ENCODE results near the gene ATOSA. TPM values are rescaled to one million over a fixed set of nuclear protein-coding genes. Genes with fewer than 3 reads are reported as not detected.

ATOSA gene
- total RNA-seq, 1 experiment from 2014 or later: 5.8 TPM

GRCh38 chr15:52657338-52657737, 21.9 kb downstream of the ATOSA start:
- Histone ChIP-seq H3K14ac (ENCODE audit: insufficient read depth, low read length) (no peak overlapping the region), H3K79me1 (ENCODE audit: insufficient read depth, low read depth, low read length, poor library complexity, severe bottlenecking) (no peaks in the 10 kb centered on the region), H2BK5ac (ENCODE audit: insufficient read length, low read length) (no peak overlapping the region), H3K4me1 (ENCODE audit: insufficient read depth, low read length) (no peaks in the 10 kb centered on the region), H2BK15ac (ENCODE audit: low read depth, low read length) (no peak overlapping the region), H2AK5ac (ENCODE audit: insufficient read length, low read length) (no peak overlapping the region), H3K27me3 (ENCODE audit: insufficient read depth, low read length) (no peaks in the 10 kb centered on the region), H4K91ac (ENCODE audit: insufficient read length, low read depth, low read length) (no peak overlapping the region), H3K79me2 (ENCODE audit: insufficient read depth, low read length) (no peaks in the 10 kb centered on the region), H3K56ac (ENCODE audit: insufficient read length, low read depth, low read length) (no peak overlapping the region), H3T11ph (ENCODE audit: low read length) (no peak overlapping the region), H4K20me1 (ENCODE audit: control insufficient read depth, insufficient read depth, insufficient read length) (no peaks in the 10 kb centered on the region), H4K5ac (ENCODE audit: insufficient read length, low read depth, low read length) (no peak overlapping the region), H3K4me2 (ENCODE audit: insufficient read depth, insufficient read length, low read length) (no peak overlapping the region), H3K4ac (ENCODE audit: low read depth, low read length) (no peak overlapping the region), H4K8ac (replicated peaks; ENCODE audit: insufficient read length, low read depth, low read length) (no peak overlapping the region), H3K18ac (ENCODE audit: insufficient read length, low read depth, low read length) (no peak overlapping the region), H3K27ac (ENCODE audit: insufficient read length, low read depth, low read length) (no peak overlapping the region), H2BK120ac (ENCODE audit: low read depth, low read length, poor library complexity, severe bottlenecking) (no peak overlapping the region), H3K23me2 (ENCODE audit: insufficient read length, low read depth, low read length, poor library complexity, severe bottlenecking) (no peaks in the 10 kb centered on the region), H2BK20ac (ENCODE audit: low read depth, low read length, poor library complexity, severe bottlenecking) (no peak overlapping the region), H2BK12ac (ENCODE audit: insufficient read length, low read depth, low read length) (no peak overlapping the region), H3K9me3 (ENCODE audit: control insufficient read depth, low read depth, low read length) (no peaks in the 10 kb centered on the region), H2AFZ (ENCODE audit: low read length) (no peak overlapping the region), H3K9ac (ENCODE audit: extremely low read depth, insufficient read length, low read length) (no peak overlapping the region), H3K23ac (ENCODE audit: insufficient read length, low read depth, low read length) (no peak overlapping the region)
- DNase-seq: no peak
- Mint-ChIP-seq H3K4me3 (no peak overlapping the region), H3K4me1 (peaks cover 8% of the 10 kb centered on the region in 2 experiments), H3K9me3 (no peaks in the 10 kb centered on the region), H3K27me3 (ENCODE audit: low read depth) (no peaks in the 10 kb centered on the region), H3K36me3 (ENCODE audit: insufficient read depth in 1 of 3, low read depth in 3 of 3) (no peaks in the 10 kb centered on the region), H3K27ac (no peak overlapping the region)
- WGBS (ENCODE audit: extremely low coverage, insufficient read length, low lambda C conversion rate): no CpG with 5 or more reads among the region's 1 CpG
- TF ChIP-seq, protein P1, sequence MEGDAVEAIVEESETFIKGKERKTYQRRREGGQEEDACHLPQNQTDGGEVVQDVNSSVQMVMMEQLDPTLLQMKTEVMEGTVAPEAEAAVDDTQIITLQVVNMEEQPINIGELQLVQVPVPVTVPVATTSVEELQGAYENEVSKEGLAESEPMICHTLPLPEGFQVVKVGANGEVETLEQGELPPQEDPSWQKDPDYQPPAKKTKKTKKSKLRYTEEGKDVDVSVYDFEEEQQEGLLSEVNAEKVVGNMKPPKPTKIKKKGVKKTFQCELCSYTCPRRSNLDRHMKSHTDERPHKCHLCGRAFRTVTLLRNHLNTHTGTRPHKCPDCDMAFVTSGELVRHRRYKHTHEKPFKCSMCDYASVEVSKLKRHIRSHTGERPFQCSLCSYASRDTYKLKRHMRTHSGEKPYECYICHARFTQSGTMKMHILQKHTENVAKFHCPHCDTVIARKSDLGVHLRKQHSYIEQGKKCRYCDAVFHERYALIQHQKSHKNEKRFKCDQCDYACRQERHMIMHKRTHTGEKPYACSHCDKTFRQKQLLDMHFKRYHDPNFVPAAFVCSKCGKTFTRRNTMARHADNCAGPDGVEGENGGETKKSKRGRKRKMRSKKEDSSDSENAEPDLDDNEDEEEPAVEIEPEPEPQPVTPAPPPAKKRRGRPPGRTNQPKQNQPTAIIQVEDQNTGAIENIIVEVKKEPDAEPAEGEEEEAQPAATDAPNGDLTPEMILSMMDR (conservative IDR thresholded peaks at IDR 0.05): no peak
